Loucy (cell line): ENCODE data around the gene ERICH2.

Source experiments
- H2AFZ ChIP-seq: fragments of 200-600 bp; sonication (generic); 2 replicates; pipeline ENCODE4 v1.6.0; 2016; ENCODE audit warnings: antibody characterized with exemption, mild to moderate bottlenecking, low read length, moderate library complexity
- H3F3A ChIP-seq: fragments of 200-600 bp; 2 replicates; pipeline ENCODE4 v1.6.0; 2016; ENCODE audit warnings: antibody characterized with exemption, low read depth, mild to moderate bottlenecking
- H3K27me3 ChIP-seq: fragments of 200-600 bp; sonication (generic); 2 replicates; pipeline ENCODE4 v1.6.1; 2014; ENCODE audit warnings: low read length, mild to moderate bottlenecking; ENCODE audit not compliant: insufficient read depth, poor library complexity, severe bottlenecking
- H3K36me3 ChIP-seq: fragments of 200-600 bp; sonication (generic); 2 replicates; pipeline ENCODE4 v1.6.1; 2016; ENCODE audit warnings: low read length; ENCODE audit not compliant: insufficient read depth
- H3K4me1 ChIP-seq: fragments of 200-600 bp; sonication (generic); 2 replicates; pipeline ENCODE4 v1.5.1; 2014; ENCODE audit warnings: low read length, mild to moderate bottlenecking; ENCODE audit not compliant: insufficient read depth, poor library complexity, severe bottlenecking
- H3K4me2 ChIP-seq: fragments of 200-600 bp; sonication (generic); 2 replicates; pipeline ENCODE4 v1.6.0; 2014; ENCODE audit warnings: antibody characterized with exemption, low read length, low read depth, mild to moderate bottlenecking; ENCODE audit not compliant: poor library complexity, severe bottlenecking
- H3K4me3 ChIP-seq: fragments of 200-600 bp; sonication (generic); 2 replicates; pipeline ENCODE4 v1.5.1; 2014; ENCODE audit warnings: low read length, mild to moderate bottlenecking, mixed read lengths; ENCODE audit not compliant: poor library complexity, severe bottlenecking
- H3K79me2 ChIP-seq: fragments of 200-600 bp; sonication (generic); 2 replicates; pipeline ENCODE4 v1.6.1; 2014; ENCODE audit warnings: low read length; ENCODE audit not compliant: insufficient read depth
- H3K9ac ChIP-seq: fragments of 200-600 bp; sonication (generic); 2 replicates; pipeline ENCODE4 v1.6.0; 2014; ENCODE audit warnings: mild to moderate bottlenecking, low read depth, low read length, moderate library complexity; ENCODE audit not compliant: poor library complexity, severe bottlenecking
- H3K9me2 ChIP-seq: fragments of 200-600 bp; sonication (generic); replicated peaks from 2 replicates; pipeline ENCODE4 v1.6.1; 2016; ENCODE audit warnings: low read depth, low read length, mixed read lengths
- H3K9me3 ChIP-seq: fragments of 200-600 bp; sonication (generic); 2 replicates; pipeline ENCODE4 v1.6.1; 2014; ENCODE audit warnings: mild to moderate bottlenecking, antibody characterized with exemption, low read length, low read depth; ENCODE audit not compliant: insufficient read depth
- H4K20me1 ChIP-seq: fragments of 200-600 bp; sonication (generic); 2 replicates; pipeline ENCODE4 v1.6.0; 2014; ENCODE audit warnings: antibody characterized with exemption, low read length, mild to moderate bottlenecking; ENCODE audit not compliant: insufficient read depth, poor library complexity, severe bottlenecking
- CTCF ChIP-seq: fragments of 200-600 bp; sonication (generic); conservative IDR thresholded peaks from 2 replicates; pipeline ENCODE4 v1.5.1; 2014; ENCODE audit warnings: mild to moderate bottlenecking, antibody characterized with exemption, low read length
- EZH2phosphoT487 ChIP-seq: fragments of 200-600 bp; IDR thresholded peaks from 2 replicates; pipeline ENCODE4 v1.6.1; 2018; ENCODE audit warnings: antibody characterized with exemption, mild to moderate bottlenecking, moderate library complexity, borderline replicate concordance

Gene ERICH2

DNA sequence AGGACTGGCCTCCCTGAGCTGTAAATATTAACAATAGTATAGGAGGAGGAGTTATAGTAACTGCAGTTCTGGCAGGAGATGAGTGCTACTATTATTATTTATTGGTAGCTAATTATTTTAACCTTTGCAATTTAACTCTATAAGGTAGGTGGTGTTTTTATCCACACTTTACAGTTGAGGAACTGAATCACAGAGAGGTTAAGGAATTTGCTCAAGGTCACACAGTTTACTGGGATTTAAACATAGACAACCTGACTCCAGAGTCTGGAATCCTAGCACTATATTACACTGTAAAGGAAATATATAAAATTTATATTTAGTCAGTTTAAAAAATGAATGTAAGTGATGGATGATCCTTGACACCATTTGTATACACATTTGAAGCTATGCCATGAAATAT lies 2.1 kb downstream of the ERICH2 start:
- Histone ChIP-seq H3F3A (no peaks in the 10 kb centered on the region), H3K4me2 (no peak overlapping the region), H3K4me1 (no peaks in the 10 kb centered on the region), H3K27me3 (no peaks in the 10 kb centered on the region), H3K79me2 (no peaks in the 10 kb centered on the region), H3K36me3 (no peaks in the 10 kb centered on the region), H3K4me3 (no peak overlapping the region), H3K9ac (no peak overlapping the region), H2AFZ (no peak overlapping the region), H4K20me1 (no peaks in the 10 kb centered on the region), H3K9me2 (no peaks in the 10 kb centered on the region), H3K9me3 (no peaks in the 10 kb centered on the region)
- no peak for TF ChIP-seq CTCF
- no peak for TF ChIP-seq EZH2phosphoT487

DNA sequence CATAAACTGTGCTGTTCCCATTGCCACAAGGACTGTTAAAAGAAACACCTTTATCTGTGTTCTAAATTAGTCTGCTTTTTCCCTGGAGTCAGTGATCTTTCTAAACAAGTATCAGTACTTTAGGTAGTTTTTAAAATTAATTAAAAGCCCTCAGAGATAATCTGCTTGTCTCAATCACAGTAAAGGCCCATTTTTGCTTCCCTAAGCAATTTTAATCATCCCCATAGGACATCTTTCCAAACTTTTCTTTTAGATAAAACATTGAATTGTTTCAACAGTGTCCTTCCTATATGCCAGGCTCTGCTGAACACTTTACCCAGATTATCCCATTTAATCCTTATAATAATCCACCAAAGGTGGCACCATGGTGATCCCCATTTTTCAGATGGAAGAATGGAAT lies 3.9 kb downstream of the ERICH2 start:
- no peak for TF ChIP-seq EZH2phosphoT487
- no peak for TF ChIP-seq CTCF
- Histone ChIP-seq H3K4me1 (no peaks in the 10 kb centered on the region), H3K9ac (no peak overlapping the region), H3K36me3 (no peaks in the 10 kb centered on the region), H3K4me3 (no peak overlapping the region), H3K27me3 (no peaks in the 10 kb centered on the region), H3K9me3 (no peaks in the 10 kb centered on the region), H3K4me2 (no peak overlapping the region), H3F3A (no peaks in the 10 kb centered on the region), H2AFZ (no peak overlapping the region), H4K20me1 (no peaks in the 10 kb centered on the region), H3K9me2 (no peaks in the 10 kb centered on the region), H3K79me2 (no peaks in the 10 kb centered on the region)

DNA sequence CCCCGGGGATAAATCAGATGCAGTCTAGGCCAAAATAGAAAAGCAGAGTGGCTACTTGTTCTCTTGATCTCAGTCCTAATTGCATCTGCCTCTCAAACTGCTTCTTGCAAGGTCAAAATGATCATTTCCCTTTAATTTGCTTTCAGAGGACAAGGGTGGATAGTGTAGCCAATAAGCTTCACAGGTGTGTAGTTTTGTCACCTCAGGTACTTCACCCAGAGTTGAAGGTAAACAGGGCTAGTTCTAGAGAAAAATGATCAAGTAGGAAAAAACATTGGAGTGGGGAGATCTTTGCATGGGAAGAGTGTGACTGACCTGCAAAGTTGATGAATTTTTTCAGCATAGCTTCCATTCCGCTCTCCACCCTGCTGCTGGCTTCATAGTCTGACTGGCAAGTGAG lies 8.7 kb downstream of the ERICH2 start:
- Histone ChIP-seq H3K36me3 (no peaks in the 10 kb centered on the region), H3F3A (no peaks in the 10 kb centered on the region), H3K27me3 (no peaks in the 10 kb centered on the region), H3K4me1 (no peaks in the 10 kb centered on the region), H3K4me2 (no peak overlapping the region), H2AFZ (no peak overlapping the region), H3K79me2 (no peaks in the 10 kb centered on the region), H3K9me3 (no peaks in the 10 kb centered on the region), H3K4me3 (no peak overlapping the region), H3K9me2 (no peaks in the 10 kb centered on the region), H4K20me1 (no peaks in the 10 kb centered on the region), H3K9ac (no peak overlapping the region)
- TF ChIP-seq CTCF, result no peak
